Epithelial cell of esophagus (primary cell): ENCODE measurements around the gene PPP6R1.

Source experiments
- DNase-seq: peaks from one replicate; pipeline ENCODE4 v3.0.0; 2010; ENCODE audit warnings: low read depth
- H3K4me3 ChIP-seq: 2 replicates; pipeline ENCODE4 v1.5.1; 2011; ENCODE audit warnings: mild to moderate bottlenecking, low read length, control low read depth
- TF ChIP-seq, protein P1 (sequence below): IDR thresholded peaks from 2 replicates; pipeline ENCODE4 v1.5.1; 2011; ENCODE audit warnings: low read depth, mild to moderate bottlenecking, low read length, control low read depth, inconsistent platforms; ENCODE audit not compliant: insufficient read depth; ENCODE audit errors: missing control alignments

PPP6R1 gene

DNA sequence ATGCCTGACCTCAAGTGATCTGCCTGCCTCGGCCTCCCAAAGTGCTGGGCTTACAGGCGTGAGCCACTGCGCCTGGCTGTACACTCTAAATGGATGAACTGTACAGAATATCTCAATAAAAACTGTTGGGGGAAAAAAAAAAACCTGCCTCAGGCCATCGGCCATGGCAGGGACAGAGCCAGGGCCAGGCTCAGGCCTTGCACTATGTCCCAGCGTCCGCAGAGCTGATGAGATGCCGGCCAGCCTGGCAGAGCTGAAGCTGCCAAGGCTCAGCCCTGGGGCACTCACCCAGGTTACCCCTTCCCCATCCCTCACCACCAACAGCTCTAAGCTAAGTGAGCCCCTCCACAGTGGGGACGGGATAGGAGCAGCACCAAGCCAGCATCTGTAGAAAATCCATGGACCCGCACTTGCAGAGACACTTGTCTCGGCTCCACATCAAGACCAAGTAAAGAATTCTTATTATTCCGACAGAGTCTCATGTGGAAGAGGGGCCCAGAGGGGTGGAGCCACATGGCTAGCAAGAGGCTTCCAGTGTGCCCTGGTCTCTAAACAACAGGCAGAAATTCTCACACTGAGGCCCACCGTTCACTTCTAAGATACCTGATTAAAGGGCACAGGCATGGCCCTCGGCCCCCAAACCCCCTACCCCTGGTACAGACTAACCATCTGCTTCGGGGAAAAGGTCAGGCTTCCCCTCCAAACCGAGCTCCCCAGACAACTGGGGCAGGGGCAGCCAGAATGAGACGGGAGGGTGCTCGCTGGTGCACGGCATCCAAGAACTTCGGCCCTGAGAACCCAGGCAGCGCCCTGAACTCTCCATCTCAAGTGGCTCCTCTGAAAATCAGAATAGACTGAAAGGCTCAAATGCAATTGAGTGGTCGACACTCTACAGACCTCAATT is 5.8 kb downstream of the PPP6R1 start:
- TF ChIP-seq, protein P1, sequence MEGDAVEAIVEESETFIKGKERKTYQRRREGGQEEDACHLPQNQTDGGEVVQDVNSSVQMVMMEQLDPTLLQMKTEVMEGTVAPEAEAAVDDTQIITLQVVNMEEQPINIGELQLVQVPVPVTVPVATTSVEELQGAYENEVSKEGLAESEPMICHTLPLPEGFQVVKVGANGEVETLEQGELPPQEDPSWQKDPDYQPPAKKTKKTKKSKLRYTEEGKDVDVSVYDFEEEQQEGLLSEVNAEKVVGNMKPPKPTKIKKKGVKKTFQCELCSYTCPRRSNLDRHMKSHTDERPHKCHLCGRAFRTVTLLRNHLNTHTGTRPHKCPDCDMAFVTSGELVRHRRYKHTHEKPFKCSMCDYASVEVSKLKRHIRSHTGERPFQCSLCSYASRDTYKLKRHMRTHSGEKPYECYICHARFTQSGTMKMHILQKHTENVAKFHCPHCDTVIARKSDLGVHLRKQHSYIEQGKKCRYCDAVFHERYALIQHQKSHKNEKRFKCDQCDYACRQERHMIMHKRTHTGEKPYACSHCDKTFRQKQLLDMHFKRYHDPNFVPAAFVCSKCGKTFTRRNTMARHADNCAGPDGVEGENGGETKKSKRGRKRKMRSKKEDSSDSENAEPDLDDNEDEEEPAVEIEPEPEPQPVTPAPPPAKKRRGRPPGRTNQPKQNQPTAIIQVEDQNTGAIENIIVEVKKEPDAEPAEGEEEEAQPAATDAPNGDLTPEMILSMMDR = no peak
- no peak overlapping the region for H3K4me3 ChIP-seq
- DNase-seq = no peak

DNA sequence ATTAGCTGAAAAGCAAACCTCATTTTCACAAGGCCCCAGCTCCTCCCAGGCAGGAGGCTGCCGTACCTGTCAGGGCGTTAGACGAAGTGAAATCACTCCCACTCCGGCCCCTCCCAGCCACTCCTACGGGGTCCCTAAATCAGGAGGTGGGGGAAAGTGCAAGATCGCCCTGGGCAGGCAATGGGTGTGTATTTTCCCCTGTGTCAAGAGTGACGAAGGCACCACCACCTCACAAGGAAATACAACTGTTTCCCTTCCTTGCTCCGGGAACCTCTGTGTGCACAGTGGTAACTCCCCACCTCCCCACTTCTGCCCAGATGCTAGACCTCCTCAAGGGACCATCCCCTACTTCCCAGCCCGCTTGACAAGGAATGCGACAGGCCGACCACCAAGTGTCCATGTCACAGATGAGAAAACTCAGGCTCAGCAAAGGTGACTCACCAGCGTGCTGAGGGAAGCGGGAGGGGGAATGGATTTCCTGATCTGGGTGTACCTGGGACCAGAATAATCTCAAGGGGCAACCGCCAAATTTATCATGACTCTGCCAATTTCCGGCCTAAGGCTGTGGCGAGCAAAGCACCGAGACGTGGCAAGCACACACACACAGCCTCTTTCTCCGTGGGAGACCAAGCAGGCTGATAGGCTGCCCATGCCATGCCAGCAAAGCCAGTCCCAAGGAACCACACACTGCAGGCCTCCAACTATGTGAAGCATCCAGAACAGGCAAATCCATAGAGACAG is 7.3 kb downstream of the PPP6R1 start:
- TF ChIP-seq, protein P1 = no peak
- no peak overlapping the region for H3K4me3 ChIP-seq
- peak; percentile 44 for DNase-seq

DNA sequence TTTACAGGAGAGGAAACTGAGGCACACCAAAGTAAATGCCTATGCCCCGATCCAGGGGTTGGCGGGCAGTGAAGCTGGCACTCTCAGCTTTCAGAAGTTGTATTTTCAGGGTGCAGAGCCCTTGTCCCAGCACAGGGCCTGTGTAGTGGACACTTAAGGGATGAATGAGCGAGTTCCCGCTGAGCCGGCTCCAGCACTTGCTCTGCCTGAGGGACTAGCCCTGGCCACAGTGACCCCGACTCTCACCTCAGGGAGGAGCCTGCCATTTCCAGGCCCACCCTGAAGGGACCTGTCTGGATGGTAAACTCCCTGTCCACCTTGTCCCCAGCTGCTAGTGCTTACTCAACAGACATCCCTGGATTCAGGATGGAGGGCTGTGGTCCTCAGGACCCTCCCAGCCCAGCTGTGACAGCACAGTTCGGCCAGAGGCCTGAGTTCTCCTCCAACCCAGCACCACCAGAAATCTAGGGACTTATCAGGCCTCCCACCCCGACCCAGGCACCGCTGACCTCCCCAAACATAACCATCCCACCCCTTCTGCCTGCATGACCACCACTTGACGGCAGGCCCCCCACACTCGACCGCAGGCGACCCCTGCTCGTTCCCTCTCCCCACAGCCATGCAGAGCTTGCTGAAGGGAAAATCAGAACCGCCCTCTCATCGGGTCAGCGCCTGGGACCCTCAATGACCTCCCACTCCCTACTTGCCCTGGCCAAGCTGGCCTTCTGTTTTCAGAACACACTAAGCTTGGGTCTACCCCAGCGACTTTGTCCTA is 8.4 kb downstream of the PPP6R1 start:
- H3K4me3 ChIP-seq = no peak overlapping the region
- TF ChIP-seq, protein P1 = no peak
- DNase-seq = no peak

DNA sequence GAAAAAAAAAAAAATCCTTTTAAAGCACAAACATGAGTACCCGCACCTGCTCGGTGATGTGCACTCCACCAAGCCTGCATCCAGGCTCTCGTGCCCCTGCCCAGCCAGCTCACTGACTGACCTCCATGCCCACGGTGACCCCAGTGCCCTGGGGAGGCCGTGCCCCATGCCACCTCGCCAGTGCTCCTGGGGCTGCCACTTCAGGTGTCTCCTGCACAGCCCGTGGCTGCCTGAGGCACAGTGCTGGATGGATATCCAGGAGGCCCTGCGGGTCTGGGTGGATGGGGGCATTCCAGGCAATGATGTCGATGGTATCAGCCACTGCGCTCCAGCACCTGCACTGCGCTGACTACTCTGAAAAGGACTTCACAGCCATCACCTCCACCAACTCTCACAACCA is 9.0 kb downstream of the PPP6R1 start:
- no peak for DNase-seq
- TF ChIP-seq, protein P1 = no peak
- no peak overlapping the region for H3K4me3 ChIP-seq

DNA sequence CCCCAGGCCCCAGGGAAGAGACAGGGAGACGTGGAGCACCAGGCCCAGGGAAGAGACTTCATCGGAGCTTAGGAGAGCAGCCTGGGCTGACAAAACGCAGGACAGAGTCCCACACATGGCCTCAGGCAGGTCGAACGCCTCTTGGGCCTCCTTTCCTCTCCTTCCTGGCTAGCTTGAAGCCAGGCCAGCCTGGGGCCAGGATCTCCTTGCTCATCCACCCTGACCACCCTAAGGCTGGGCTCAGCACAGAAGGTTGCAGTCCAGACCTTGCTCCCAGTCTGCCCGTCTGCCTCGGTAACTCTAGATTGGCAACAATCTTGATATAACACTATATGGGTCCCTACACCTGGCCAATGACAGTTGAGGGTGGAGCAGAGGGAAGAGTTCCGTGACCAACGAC is 10.1 kb downstream of the PPP6R1 start:
- TF ChIP-seq, protein P1 = no peak
- no peak overlapping the region for H3K4me3 ChIP-seq
- no peak for DNase-seq

DNA sequence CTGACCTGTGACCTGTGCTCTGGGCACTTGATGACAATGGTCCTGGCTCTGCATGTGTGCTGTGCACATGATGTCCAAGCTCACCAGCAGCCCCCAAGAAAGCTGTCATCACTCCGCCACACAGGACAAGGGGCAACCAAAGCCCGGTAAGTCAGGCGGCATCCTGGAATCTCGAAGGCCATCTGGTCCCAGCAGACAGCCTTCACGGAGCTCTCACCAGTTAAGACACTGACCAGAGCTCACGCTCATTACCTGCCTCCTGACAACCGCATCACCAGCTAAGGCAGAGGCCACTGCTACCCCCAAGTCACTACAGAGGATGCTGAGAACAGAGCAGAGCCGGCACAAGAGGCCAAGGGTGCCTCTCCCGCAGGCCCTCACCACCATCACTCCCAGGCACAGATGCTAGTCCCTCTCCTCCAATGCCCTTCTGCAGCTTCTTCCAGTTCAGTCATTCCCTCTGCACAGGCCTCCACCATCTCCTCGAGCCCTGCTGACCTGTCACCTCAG is 10.6 kb downstream of the PPP6R1 start:
- TF ChIP-seq, protein P1 = no peak

More for the DNA sequence above, 10.6 kb downstream of the PPP6R1 start:
- DNase-seq = no peak
- no peak overlapping the region for H3K4me3 ChIP-seq
